Neural cell (in vitro differentiated cells): ENCODE data around the gene CABP1.
"Not testable (repeated sequence)": the region's sequence is repeated elsewhere in the genome, so short reads cannot be mapped to it uniquely, and the experiment has no call there.

Source experiments
- CTCF ChIP-seq: fragments of 450-650 bp; IDR thresholded peaks from 2 replicates; pipeline ENCODE4 v1.5.1; 2014; ENCODE audit warnings: antibody characterized with exemption, mild to moderate bottlenecking, moderate library complexity; ENCODE audit not compliant: poor library complexity, severe bottlenecking
- EP300 ChIP-seq: fragments of 450-650 bp; conservative IDR thresholded peaks from 2 replicates; pipeline ENCODE4 v1.6.1; 2014; ENCODE audit warnings: antibody characterized with exemption, mild to moderate bottlenecking, moderate library complexity; ENCODE audit not compliant: poor library complexity, severe bottlenecking
- EZH2 ChIP-seq: fragments of 200-600, 300-800 bp; shearing (Covaris generic), sonication (generic); IDR thresholded peaks from 2 replicates; pipeline ENCODE4 v1.6.1; 2014; ENCODE audit warnings: antibody characterized with exemption, low read length, borderline replicate concordance, mild to moderate bottlenecking; ENCODE audit not compliant: insufficient read depth, poor library complexity, severe bottlenecking
- MXI1 ChIP-seq: fragments of 450-650 bp; conservative IDR thresholded peaks from 2 replicates; pipeline ENCODE4 v1.6.1; 2014; ENCODE audit warnings: antibody characterized with exemption, mild to moderate bottlenecking; ENCODE audit not compliant: poor library complexity, severe bottlenecking
- POLR2AphosphoS5 ChIP-seq: IDR thresholded peaks from 2 replicates; pipeline ENCODE4 v1.6.1; 2012
- RAD21 ChIP-seq: fragments of 450-650 bp; conservative IDR thresholded peaks from 2 replicates; pipeline ENCODE4 v1.6.1; 2014; ENCODE audit warnings: antibody characterized with exemption, mild to moderate bottlenecking, moderate library complexity

- not testable (repeated sequence) for TF ChIP-seq CTCF, POLR2AphosphoS5, EP300, EZH2, RAD21, MXI1
These were observed 38.0 kb upstream of the CABP1 start for GRCh38 chr12:120602416-120602815.
